Stimulated activated CD8-positive, alpha-beta memory T cell treated with anti-CD3 and anti-CD28 coated beads, Interleukin-2, amount 100 ng/mL, for 48 hours (primary cell): ENCODE data around the gene TREX2.

Experiments
- DNase-seq, 2 donors: peaks; one replicate each; pipeline ENCODE4 v3.0.0-alpha.2; 2020; ENCODE audit warnings: low read depth in 2 of 2

TREX2 gene

DNA sequence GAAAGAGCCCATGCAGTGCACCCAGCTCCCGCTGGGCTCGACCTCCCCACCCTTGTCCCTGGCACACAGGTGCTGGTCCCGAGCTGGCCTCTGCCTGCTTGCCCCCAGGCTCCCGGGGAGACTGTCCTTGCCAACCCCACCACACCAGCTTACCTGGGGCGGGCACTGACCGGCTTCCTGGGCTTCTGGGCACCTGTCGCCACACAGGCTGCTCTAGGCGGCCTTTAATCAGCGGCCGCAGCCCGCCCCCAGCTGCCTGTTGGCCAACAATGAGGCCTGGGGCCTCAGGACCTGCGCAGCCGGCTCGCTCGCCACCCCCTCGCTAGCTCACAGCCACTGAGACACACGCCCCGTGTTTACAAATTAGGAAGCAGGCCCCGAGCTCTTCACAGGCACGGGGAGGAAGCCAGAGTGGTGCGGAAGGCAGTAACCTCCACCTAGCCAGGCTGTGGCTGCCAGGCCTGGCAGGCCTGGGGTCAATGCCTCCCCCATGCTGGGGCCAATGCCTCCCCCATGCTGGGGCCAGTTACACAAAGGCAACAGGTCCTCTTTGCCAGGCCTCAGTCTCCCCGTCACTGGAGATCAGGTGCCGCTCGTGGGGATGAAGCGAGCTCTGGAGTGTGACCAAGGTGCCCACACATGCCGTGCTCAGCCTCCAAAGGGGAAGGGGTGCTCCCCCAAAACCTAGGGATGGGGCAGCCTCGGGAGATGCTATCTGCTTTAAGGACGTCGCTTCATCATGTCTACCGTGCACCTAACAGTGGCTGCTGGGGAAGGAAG, at the start of gene TREX2:
Gene TREX2, minus strand, starts transcription at position 201 of the 780 bp plus-strand sequence. CDS start 626 bp downstream, outside the sequence.
- DNase-seq, result no peak

- DNase-seq, result no peak
Observed at GRCh38 chrX:153495362-153495751, 49.5 kb upstream of the TREX2 start.

DNA sequence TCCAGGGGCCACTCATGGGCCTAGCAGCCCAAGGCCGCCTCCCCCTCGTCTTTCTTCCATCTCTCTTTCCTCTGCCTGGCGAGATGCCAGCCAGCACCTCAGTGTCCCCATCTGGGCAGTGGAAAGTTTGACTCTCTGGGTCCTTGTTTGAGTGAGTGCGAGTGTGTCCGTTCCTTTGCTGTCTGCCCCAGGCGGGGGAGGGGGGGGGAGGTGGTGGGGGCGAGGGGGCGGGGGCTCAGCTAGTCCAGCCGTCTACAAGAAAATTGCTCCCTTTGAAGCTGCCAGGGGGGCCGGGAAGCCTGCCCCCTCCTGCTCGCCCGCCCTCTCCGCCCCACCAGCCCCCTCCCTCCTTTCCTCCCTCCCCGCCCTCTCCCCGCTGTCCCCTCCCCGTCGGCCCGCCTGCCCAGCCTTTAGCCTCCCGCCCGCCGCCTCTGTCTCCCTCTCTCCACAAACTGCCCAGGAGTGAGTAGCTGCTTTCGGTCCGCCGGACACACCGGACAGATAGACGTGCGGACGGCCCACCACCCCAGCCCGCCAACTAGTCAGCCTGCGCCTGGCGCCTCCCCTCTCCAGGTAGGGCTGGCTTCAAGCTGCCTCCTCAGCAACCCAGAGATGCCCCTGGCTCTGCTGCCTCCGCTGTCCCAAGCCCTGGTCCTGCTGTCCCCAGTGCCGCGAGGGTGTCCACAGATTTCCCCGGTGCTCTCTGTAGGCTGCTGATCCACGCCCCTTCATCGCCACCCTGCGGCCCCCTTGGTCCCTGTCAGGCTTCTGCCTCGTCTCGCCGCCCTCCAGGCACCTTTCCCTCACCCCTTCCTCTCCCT, 48.9 kb upstream of the TREX2 start, which contains the start of gene BGN:
Gene BGN, plus strand, starts transcription at position 440 of the 821 bp plus-strand sequence. CDS start 9,652 bp downstream, outside the sequence.
- DNase-seq, result no peak

DNA sequence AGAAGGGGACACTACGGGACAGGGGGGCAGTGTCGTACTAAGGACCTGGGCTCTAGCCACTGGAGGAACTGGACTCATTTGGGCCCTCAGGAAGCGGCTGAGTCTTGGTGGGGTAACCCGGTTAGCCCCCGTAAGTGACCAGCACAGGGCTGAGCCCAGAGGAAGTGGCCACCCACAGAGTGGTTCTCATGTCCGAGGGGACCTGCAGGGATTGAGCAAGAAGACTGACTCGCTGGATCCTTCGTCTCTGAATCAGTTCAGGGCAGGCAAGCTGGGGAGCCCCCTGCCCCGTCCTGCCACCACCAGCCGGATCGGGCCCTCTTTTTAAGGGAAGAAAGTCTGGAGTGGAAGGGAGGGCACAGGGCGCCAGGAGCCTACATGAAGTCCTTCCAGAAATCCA, 48.2 kb upstream of the TREX2 start:
- no peak for DNase-seq

- no peak for DNase-seq
Observed at GRCh38 chrX:153493085-153493484, 47.2 kb upstream of the TREX2 start.

DNA sequence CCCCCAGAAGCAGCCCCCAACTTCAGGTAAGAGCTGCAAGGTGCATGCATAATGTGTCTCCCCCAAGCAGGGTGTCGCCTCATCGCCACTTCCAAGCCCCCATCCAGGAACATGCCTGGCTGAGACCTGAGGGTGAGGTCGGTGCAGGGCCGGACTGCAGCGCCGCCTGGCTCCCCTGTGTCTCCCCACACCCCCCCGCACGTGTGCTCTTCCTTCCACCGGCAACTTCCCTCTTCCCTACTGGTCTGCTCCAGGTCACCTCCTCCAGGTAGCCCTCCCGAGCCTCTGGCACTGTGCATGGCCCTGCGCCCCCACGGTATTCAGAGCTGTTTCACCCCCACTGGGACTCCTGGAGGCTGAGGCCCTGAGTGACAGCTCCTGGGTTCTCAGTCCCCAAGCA, 46.7 kb upstream of the TREX2 start:
- no peak for DNase-seq

DNA sequence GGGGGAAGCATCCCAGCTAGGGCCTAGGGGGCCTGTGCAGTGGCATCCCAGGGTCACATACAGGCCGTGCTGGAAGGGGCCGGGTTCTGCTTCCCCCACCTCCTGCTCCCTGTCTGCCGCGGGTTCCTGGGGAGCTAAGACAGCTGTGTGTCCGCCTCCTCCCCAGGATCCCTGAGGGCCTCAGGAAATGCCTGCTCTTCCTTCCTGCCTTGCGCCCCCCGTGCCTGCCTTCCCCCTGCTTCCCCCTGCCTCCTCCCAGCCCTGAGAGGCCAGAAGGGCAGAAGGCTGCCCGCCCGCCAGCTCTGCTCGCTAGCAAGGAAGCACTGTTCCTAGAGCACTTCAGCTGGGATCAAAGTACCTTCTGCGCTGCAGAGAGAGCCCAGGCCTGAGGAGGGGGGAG, 46.1 kb upstream of the TREX2 start:
- DNase-seq, result no peak

DNA sequence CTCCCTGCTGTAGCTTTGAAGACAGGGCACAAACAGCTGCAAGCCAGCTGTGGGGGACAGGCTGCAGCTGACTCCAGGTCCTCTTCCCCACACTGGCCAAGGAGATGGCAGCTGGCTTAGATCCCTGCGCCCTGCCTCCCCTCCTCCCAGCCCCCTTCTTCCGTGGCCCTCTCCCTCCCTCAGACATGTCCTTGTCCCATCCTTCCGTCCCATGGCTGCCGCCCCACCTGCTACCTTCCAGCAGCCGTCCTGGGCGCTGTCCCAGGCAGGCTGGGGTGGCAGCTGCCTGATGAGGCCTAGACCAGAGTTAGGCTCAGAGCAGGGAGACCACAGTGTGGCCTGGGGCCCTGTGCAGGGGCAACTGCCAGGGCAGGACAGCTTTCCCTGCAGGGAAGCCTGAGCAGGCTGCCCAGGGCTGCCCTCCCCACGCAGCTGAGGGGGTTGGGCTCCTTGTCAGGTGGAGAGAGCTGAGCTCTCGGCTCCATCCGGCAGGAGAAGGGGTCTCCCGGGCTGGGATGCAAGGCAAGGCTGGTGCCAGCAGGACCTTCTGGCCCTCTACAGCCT, 45.6 kb upstream of the TREX2 start:
- no peak for DNase-seq

DNA sequence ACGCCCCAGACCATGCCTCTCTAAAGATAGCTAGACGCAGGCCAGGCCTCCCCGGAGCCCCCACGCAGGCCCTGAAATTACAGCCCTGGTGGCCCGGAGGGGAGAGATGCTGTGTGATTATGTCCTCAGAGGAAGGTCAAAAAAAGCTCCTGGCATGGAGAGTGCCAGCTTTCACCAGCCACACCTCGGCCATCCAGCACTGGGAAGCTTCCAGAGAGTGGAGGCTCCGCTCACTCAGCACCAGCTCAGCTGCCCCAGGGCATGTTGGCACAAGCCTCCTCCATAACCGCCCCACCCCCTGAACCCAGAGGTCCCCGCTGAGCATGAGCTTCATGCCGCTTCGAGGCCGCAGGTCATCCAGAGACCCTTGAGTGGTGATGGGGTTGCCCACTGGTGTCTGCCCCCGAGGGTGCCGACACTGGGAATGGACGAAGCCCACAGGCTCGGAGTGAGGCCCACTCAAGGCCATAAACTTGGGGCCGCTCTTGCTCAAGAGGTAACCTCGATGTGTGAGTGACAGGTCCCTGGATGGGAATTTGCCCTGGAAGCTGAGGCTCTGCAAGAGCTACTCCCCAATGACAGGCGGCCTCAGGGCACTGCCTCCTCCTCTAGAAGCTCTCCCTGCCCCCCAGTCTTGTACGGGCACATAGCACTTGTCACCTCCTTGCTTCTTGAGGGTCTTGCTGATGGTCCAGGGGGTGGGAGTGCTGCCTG, 44.5 kb upstream of the TREX2 start:
- DNase-seq, result no peak

DNA sequence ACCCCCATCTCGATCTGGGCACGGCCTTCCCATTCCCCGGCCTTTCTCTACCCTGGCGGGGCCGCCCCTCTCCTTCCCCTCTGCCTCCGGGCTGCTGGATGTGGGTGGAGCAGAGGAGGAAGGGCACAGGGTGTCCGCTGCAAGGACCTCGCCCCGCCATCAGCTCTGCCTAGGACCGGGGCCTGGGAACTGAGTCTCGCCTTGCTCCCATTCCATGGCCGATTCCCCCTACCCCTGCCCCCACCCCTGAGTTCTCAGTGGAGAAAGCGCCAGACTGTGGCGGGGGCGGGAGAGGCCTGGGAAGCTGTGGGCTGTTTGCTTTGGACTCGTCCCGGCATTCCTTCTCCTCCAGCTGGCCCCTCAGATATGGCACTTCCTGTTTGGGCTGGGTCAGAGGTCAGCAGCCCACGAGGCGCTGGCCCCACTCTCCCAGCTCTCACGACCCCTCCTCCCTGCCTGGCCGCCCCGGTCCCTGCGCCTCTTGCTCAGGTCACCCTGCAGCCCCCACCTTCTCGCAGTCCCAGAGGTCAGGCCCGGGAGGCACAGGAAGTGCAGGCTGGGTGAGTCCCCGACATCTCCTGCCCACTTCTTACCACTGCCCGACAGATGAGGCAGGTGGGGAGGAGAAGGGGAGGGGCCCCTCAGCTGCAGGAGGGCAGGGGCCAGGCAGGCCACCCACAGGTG, 42.5 kb upstream of the TREX2 start:
- no peak for DNase-seq

GRCh38 chrX:153487590-153488071, 41.8 kb upstream of the TREX2 start:
- no peak for DNase-seq

DNA sequence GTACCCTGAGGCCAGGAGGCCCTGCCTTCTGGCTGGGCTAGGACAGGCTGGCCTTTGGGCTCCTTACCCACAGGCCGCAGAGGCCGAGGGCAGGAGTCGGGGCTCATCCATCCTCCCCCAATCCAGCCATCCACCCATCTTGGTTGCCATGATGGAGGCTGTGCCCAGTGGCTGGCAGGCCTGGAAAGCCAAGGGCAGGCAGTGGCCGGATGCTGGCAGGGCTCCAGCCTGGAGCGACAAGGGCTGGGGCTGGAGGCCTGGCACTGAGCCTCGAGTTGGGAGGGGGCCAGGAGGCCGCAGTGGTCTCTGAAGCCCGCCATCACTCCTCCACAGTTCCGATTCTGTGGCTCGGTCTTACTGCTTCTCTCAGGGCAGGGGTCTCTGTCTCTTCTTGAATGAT, 40.3 kb upstream of the TREX2 start:
- no peak for DNase-seq

DNA sequence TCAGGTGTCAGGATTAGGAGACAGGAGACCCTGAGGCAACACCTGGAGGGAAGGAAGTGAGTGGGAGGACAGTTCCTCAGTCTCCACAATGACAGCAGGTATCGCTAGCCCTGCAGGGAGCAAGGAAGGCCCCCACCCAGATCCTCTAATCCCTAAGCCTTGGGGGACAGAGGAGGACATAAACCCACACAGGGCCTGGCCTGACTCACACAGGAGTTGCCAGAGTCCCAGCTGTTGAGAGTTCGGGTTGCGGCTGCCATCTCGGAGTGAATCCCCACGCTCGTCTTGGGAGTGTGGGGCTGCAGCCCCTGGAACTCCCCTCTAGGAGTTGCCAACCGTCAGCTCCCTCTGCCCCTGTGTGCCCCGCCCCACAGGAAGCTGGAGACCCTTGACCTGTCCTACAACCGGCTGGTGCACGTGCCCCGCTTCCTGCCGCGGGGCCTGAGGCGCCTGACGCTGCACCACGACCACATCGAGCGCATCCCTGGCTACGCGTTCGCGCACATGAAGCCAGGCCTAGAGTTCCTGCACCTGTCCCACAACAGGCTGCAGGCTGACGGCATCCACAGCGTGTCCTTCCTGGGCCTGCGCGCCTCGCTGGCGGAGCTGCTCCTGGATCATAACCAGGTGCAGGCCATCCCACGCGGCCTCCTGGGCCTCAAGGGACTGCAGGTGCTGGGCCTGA, 39.7 kb upstream of the TREX2 start:
- no peak for DNase-seq

- no peak for DNase-seq
Observed at GRCh38 chrX:153482376-153483015, 36.6 kb upstream of the TREX2 start.

- DNase-seq, result no peak
Observed at GRCh38 chrX:153481043-153481442, 35.2 kb upstream of the TREX2 start.

DNA sequence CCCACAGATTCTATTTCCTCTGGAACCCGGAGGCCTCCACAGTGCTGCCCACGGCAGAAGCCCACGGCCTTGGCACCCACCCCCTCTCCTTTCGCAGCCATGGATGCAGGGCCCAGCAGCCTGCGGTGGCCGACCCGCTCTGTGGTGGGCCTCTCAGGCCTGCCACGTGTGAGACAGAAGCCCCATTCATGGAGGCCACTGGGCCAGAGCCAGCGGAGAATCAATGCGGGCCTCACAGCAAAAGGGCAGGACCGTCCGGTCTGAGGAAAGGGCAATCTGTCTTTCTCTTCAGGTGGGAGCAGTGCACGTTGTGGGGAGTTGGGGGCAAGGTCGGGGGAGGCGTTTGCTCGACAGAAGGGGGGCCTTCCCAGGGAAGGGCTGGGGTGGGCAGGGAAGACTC, 32.9 kb upstream of the TREX2 start:
- DNase-seq, result no peak

DNA sequence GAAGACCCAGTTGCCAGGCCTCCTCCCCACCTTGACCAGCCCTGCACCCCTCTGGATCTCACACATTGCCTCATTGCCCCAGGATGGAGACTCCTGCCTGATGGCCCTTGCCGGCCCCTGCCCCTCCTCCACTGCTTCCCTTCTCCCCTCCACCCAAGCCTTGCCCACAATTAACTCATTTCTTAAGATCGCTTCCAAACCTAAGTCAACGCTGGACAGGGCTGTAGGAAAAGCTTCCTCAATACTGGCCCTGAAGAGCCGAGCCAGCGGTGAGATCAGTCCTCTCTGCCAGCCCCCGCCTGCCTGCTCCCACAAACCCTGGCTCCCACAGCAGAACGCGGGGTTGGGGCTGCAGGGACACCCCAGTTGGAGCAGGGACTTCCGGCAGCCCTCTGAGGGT, 32.0 kb upstream of the TREX2 start:
- no peak for DNase-seq

DNA sequence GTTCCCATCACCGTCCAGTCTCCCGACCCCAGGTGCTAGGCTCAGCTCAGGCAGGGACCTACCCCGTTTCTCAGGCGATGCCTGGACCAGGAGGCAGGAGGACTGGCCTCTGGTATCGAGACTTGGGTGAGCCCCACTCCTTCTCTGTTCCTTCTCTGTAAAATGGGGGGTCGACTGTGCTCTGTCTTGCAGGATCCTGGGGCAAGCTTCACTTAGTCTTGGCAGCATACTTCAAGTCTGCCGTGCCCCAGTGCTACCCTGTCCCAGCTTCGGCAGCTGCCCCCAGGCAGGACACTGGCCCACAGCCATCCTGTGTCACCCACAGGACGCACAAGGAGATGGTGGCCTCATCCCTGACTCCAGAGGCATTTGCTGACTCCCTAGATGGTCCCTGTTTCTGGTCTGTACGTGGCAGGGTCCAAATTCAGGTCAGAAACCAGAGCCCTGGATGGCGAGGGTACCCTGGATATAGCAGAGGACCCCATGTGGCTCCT, 31.6 kb upstream of the TREX2 start:
- DNase-seq, result no peak

DNA sequence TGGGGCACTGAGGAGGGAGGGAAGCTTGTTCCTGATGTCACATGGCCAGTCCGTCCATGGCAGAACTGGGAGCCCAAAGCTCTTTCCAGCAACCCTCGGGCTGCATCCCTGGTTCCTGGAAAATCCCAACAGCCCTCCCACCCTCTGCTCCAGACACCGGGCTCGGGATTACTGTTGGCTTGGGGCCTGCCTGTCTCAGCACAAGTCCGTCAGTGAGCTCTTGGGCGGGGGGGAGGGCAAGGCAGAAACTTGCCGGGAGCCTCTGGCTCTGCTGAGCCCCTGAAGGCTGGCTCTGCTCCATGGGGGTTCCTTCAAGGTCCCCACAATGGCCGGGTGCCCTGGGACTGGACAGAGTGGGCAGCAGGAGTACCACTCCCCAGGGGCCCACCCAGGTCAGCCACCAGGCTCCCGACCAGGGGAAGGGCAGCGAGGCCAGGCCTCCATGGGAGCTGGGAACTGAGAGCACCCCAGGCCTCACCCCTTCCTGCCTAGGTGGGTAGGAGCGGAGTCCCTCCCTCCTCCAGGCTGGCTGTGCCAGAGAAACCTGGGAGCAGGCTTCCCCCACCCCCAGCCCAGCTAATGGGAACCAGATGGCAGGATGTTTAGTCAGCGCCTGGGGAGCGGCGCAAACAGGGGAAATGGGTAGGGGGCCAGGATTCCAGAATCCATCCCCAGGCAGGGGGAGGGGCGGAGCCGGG, 31.0 kb upstream of the TREX2 start:
- no peak for DNase-seq
